ENCODE measurements around the gene C15orf39.
"Not testable (repeated sequence)": the region's sequence is repeated elsewhere in the genome, so short reads cannot be mapped to it uniquely, and the experiment has no call there.

The C15orf39 gene

GRCh38 chr15:75213212-75213767 is 11.6 kb downstream of the C15orf39 start:
- DNase-seq = no peak

- no peak for DNase-seq
Measured at GRCh38 chr15:75213768-75214221, 12.1 kb downstream of the C15orf39 start.

GRCh38 chr15:75214293-75215096 is 12.8 kb downstream of the C15orf39 start:
- DNase-seq = no peak

- no peak for DNase-seq
Measured at GRCh38 chr15:75215107-75216004, 13.7 kb downstream of the C15orf39 start.

- DNase-seq = no peak
Measured at GRCh38 chr15:75217012-75217411, 15.3 kb downstream of the C15orf39 start.

DNA sequence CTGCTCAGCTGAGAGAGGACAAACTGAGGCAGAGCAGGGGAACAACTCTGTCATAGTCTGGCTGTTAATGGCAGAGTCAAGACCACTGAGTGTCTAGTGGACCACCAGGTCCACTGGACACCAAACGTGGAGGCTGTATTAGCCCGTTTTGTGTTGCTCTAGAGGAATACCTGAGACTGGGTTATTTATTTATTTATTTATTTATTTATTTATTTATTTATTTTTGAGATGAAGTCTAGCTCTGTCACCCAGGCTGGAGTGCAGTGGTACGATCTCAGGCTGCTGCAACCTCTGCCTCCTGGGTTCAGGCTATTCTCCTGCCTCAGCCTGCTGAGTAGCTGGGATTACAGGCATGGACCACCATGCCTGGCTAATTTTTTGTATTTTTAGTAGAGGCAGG is 15.9 kb downstream of the C15orf39 start:
- not testable (repeated sequence) for DNase-seq

DNA sequence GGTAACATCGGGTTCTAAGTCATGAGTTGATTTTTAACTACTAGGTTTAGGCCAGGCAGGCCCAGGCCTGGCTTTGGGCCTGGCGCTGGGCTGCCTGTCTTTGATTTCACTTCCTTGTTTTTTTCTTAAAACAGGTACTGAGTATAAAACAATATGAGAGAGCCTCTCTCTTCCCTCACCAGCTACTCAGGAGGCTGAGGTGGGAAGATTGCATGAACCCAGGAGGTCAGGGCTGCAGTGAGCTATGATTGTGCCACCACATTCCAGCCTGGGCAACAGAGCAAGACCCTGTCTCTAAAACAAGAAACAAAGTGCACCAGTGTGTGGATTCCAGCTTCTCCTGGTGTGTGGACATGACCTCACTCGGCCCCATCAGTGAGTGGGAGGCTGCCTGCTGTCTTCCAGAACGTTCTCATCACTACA is 17.8 kb downstream of the C15orf39 start:
- not testable (repeated sequence) for DNase-seq

DNA sequence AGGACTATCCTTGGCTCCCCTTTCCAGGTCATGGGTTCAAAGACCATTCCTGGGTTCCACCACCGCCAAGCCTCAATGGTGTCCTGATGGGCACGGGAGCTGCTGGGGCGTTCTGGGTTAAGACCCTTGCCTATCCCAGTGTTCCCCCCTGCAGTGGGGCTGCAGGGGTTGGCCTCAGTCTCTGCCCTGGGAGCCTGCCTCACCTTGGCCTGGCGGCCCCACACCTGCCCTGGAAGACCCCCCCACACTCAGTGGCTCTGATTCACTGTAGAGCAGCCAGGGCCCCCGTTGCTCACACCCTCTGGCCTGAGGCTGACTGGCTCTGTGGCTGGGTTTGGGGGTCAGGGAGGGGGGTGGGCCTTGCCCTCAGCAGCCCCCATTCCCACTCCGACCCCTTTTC is 22.0 kb downstream of the C15orf39 start:
- DNase-seq = no peak

DNA sequence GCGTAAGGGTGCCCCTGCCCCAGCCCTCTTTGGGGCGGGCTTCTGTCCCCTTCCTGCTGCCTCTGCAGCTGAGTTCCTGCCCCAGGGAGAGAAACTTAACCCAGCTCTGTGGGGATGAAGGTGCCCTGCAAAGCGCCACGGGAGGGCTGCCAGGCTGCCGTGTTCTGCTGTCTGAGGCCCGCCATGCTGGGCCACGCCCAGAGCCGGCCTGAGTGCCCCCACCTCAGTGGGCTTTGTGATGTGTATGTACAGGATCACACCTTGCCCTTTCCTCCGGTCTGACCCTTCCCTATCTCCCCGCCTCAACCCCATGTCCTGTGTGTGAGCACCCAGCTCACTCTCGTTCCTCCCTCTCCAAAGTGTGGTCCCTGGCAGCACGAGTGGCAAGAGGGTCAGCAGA is 22.6 kb downstream of the C15orf39 start:
- no peak for DNase-seq

GRCh38 chr15:75225102-75225836 is 23.6 kb downstream of the C15orf39 start:
- not testable (repeated sequence) for DNase-seq

GRCh38 chr15:75225951-75226732 is 24.5 kb downstream of the C15orf39 start:
- DNase-seq = no peak

- not testable (repeated sequence) for DNase-seq
Measured at GRCh38 chr15:75227112-75227511, 25.4 kb downstream of the C15orf39 start.

DNA sequence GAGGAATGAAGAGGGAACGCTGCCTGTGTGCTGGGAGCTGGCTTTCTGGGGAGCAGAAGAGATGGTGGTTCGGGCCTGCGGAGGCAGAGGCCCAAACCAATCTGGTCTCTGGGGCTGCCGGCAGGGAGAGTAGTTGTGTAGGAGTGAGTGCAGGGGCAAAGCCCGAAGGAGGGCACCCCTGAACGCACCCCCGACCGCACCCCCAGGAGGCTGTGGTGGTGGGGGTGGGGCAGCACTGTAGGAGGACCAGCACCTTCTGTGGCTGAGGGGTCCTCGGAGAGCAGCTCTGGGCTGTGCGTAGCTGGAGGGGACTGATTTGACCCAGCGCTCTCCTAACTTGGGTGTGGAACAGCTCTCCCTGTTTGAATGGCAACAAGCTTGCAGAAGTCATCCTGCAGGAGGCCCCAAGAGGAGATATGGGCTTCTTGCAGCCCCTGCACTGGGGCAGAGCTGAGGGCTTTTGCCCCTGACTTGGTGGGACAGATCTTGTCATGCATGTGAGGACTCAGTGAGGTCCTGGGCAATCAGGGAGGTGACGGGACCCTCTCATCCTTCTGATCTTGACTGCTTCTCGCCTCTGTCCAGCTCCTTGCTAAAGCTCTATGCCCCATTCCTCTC is 26.1 kb downstream of the C15orf39 start:
- no peak for DNase-seq

GRCh38 chr15:75228787-75229186 is 27.1 kb downstream of the C15orf39 start:
- DNase-seq = no peak

- no peak for DNase-seq
Measured at GRCh38 chr15:75229191-75230015, 27.7 kb downstream of the C15orf39 start.

- DNase-seq = no peak
Measured at GRCh38 chr15:75230016-75230343, 28.3 kb downstream of the C15orf39 start.

DNA sequence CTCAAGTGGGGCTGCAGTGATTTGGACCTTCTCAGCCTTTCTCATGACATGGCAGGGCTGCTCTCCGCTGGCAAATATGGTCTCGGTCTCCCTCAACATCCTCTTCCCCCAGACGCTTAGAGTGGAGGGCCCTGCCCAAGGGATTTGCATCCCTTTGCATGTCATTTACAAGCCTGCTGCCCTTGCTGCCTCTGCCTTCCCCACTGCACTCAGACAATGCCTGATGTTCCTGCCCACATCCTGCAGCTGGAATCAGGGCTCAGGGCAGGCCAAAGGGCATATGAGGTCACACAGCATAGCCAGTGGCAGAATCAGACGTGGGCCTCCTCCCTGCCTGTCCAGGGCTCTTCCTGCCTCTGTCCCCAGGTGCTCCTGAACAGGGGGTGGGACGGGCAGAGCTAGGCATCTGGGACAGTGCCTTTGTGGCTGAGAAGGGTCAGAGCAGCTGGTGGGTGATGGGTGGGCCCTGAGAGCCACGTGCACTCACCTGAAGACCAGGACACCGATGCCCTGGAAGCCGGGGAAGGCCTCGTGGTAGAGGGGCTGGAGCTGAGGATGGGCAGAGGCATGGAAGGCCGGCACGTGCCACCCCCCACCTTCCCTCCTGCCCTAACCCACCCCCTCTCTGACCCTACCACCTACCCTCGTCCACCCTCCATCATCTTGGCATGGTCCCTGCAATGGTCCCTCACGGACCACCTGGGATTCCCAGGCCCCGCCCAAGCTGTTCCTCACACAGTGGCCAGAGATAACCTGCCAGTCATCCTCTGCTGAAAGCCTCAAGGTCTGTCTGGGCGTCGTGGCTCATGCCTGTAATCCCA is 29.1 kb downstream of the C15orf39 start:
- DNase-seq = no peak

GRCh38 chr15:75231836-75232235 is 30.2 kb downstream of the C15orf39 start:
- DNase-seq = no peak

DNA sequence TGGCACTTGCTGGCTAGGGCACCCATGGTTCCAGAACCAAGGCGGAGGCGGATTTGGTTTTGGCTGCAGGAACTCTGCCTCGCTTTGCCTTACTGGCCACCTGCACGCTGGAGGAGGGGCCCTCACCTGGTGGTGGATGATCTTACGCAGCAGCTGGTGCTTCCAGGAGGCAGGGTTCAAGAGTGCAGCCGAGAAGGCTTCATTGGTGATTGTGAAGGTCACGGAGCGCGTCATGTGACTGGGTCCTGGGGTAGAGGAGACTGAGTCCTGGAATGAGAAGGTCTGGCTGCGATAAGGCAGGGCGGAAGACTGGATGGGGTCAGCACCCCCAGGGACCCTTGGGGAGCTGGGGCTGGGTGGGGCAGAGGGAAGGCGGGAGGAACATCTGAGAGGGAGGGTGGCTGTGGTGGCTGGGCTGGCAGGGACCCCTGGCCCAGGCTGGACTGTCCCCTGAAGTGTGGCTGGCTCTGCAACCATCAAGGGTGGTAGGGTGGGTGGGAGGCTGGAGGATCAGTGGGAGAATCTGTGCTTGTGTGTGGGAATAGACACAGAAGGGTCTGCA is 30.7 kb downstream of the C15orf39 start:
- no peak for DNase-seq

Data from NCI-H187 (cell line).